Measurements from ENCODE around the gene MTURN.

- no peak for TF ChIP-seq CTCF (IDR thresholded peaks at IDR 0.05)
- no peak for TF ChIP-seq POLR2A (IDR thresholded peaks at IDR 0.05)
These were observed 58.7 kb downstream of the MTURN start for GRCh38 chr7:30193336-30193943.

All from adrenal gland (tissue), 5 donors.